ENCODE data around the gene ZSCAN4.

Gene ZSCAN4

GRCh38 chr19:57643734-57644133 is 25.0 kb upstream of the ZSCAN4 start:
- no peak overlapping the region for H3K4me3 ChIP-seq (ENCODE audit: low read depth in 1 of 5, low read length in 5 of 5)
- H3K9me3 ChIP-seq (ENCODE audit: control insufficient read depth in 5 of 5, low read length in 5 of 5) = peaks cover 27 to 64% (median 40%) of the 10 kb centered on the region in 5 donors
- H3K27me3 ChIP-seq (ENCODE audit: control insufficient read depth in 5 of 5, insufficient read depth in 4 of 5, low read length in 5 of 5) = peaks cover 0 to 3% (median 0%) of the 10 kb centered on the region in 5 donors
- H3K9ac ChIP-seq (ENCODE audit: low read length in 5 of 5) = no peak overlapping the region
- H3K36me3 ChIP-seq (ENCODE audit: control insufficient read depth in 5 of 5, insufficient read depth in 5 of 5, low read length in 5 of 5) = peaks cover 29 to 39% (median 36%) of the 10 kb centered on the region in 5 donors
- no peak overlapping the region for H3K27ac ChIP-seq (ENCODE audit: low read depth, low read length)
- H3K4me1 ChIP-seq (ENCODE audit: control insufficient read depth in 5 of 5, insufficient read depth in 5 of 5, low read length in 5 of 5) = peaks cover 0 to 9% (median 0%) of the 10 kb centered on the region in 5 donors

- H3K9me3 ChIP-seq (ENCODE audit: control insufficient read depth in 5 of 5, low read length in 5 of 5) = peaks cover 0 to 34% (median 19%) of the 10 kb centered on the region in 5 donors
- H3K4me3 ChIP-seq (ENCODE audit: low read depth in 1 of 5, low read length in 5 of 5) = no peak overlapping the region
Observed at GRCh38 chr19:57648331-57649003, 20.3 kb upstream of the ZSCAN4 start.

GRCh38 chr19:57651654-57651996 is 17.1 kb upstream of the ZSCAN4 start:
- Histone ChIP-seq H3K4me3 (ENCODE audit: low read depth in 1 of 5, low read length in 5 of 5) (no peak overlapping the region), H3K27ac (ENCODE audit: low read depth, low read length) (no peak overlapping the region)

More at GRCh38 chr19:57648331-57649003, 20.3 kb upstream of the ZSCAN4 start:
- Histone ChIP-seq H3K36me3 (ENCODE audit: control insufficient read depth in 5 of 5, insufficient read depth in 5 of 5, low read length in 5 of 5) (no peaks in the 10 kb centered on the region), H3K4me1 (ENCODE audit: control insufficient read depth in 5 of 5, insufficient read depth in 5 of 5, low read length in 5 of 5) (no peaks in the 10 kb centered on the region), H3K9ac (ENCODE audit: low read length in 5 of 5) (no peak overlapping the region), H3K27ac (ENCODE audit: low read depth, low read length) (no peak overlapping the region), H3K27me3 (ENCODE audit: control insufficient read depth in 5 of 5, insufficient read depth in 4 of 5, low read length in 5 of 5) (peaks cover 0 to 11% (median 3%) of the 10 kb centered on the region in 5 donors)

GRCh38 chr19:57653689-57654088 is 15.0 kb upstream of the ZSCAN4 start:
- Histone ChIP-seq H3K36me3 (ENCODE audit: control insufficient read depth in 5 of 5, insufficient read depth in 5 of 5, low read length in 5 of 5) (no peaks in the 10 kb centered on the region), H3K4me3 (ENCODE audit: low read depth in 1 of 5, low read length in 5 of 5) (no peak overlapping the region), H3K27me3 (ENCODE audit: control insufficient read depth in 5 of 5, insufficient read depth in 4 of 5, low read length in 5 of 5) (peaks cover 0 to 11% (median 3%) of the 10 kb centered on the region in 5 donors), H3K9ac (ENCODE audit: low read length in 5 of 5) (no peak overlapping the region), H3K27ac (ENCODE audit: low read depth, low read length) (no peak overlapping the region), H3K9me3 (ENCODE audit: control insufficient read depth in 5 of 5, low read length in 5 of 5) (peaks cover 0 to 28% (median 14%) of the 10 kb centered on the region in 5 donors), H3K4me1 (ENCODE audit: control insufficient read depth in 5 of 5, insufficient read depth in 5 of 5, low read length in 5 of 5) (no peaks in the 10 kb centered on the region)

More at GRCh38 chr19:57651654-57651996, 17.1 kb upstream of the ZSCAN4 start:
- H3K27me3 ChIP-seq (ENCODE audit: control insufficient read depth in 5 of 5, insufficient read depth in 4 of 5, low read length in 5 of 5) = peaks cover 0 to 11% (median 3%) of the 10 kb centered on the region in 5 donors
- no peaks in the 10 kb centered on the region for H3K4me1 ChIP-seq (ENCODE audit: control insufficient read depth in 5 of 5, insufficient read depth in 5 of 5, low read length in 5 of 5)
- no peaks in the 10 kb centered on the region for H3K36me3 ChIP-seq (ENCODE audit: control insufficient read depth in 5 of 5, insufficient read depth in 5 of 5, low read length in 5 of 5)
- peaks cover 0 to 41% (median 20%) of the 10 kb centered on the region in 5 donors for H3K9me3 ChIP-seq (ENCODE audit: control insufficient read depth in 5 of 5, low read length in 5 of 5)
- H3K9ac ChIP-seq (ENCODE audit: low read length in 5 of 5) = no peak overlapping the region

- peaks cover 0 to 11% (median 3%) of the 10 kb centered on the region in 5 donors for H3K27me3 ChIP-seq (ENCODE audit: control insufficient read depth in 5 of 5, insufficient read depth in 4 of 5, low read length in 5 of 5)
- H3K27ac ChIP-seq (ENCODE audit: low read depth, low read length) = no peak overlapping the region
- H3K4me1 ChIP-seq (ENCODE audit: control insufficient read depth in 5 of 5, insufficient read depth in 5 of 5, low read length in 5 of 5) = no peaks in the 10 kb centered on the region
- H3K9me3 ChIP-seq (ENCODE audit: control insufficient read depth in 5 of 5, low read length in 5 of 5) = peaks cover 0 to 27% (median 14%) of the 10 kb centered on the region in 5 donors
- no peak overlapping the region for H3K9ac ChIP-seq (ENCODE audit: low read length in 5 of 5)
- no peaks in the 10 kb centered on the region for H3K36me3 ChIP-seq (ENCODE audit: control insufficient read depth in 5 of 5, insufficient read depth in 5 of 5, low read length in 5 of 5)
- no peak overlapping the region for H3K4me3 ChIP-seq (ENCODE audit: low read depth in 1 of 5, low read length in 5 of 5)
Observed at GRCh38 chr19:57655443-57655842, 13.3 kb upstream of the ZSCAN4 start.

- Histone ChIP-seq H3K27ac (ENCODE audit: low read depth, low read length) (no peak overlapping the region), H3K27me3 (ENCODE audit: control insufficient read depth in 5 of 5, insufficient read depth in 4 of 5, low read length in 5 of 5) (peaks cover 0 to 10% (median 3%) of the 10 kb centered on the region in 5 donors)
Observed at GRCh38 chr19:57656346-57656745, 12.4 kb upstream of the ZSCAN4 start.

GRCh38 chr19:57664269-57665127 is 4.2 kb upstream of the ZSCAN4 start:
- H3K4me3 ChIP-seq (ENCODE audit: low read depth in 1 of 5, low read length in 5 of 5) = peak overlapping the region; percentile 59 to 73 (median 70)
- H3K4me1 ChIP-seq (ENCODE audit: control insufficient read depth in 5 of 5, insufficient read depth in 5 of 5, low read length in 5 of 5) = peaks cover 0 to 12% (median 11%) of the 10 kb centered on the region in 5 donors
- H3K36me3 ChIP-seq (ENCODE audit: control insufficient read depth in 5 of 5, insufficient read depth in 5 of 5, low read length in 5 of 5) = no peaks in the 10 kb centered on the region
- H3K9ac ChIP-seq (ENCODE audit: low read length in 5 of 5) = peak overlapping the region in 4 of 5 donors; percentile 33 to 67 (median 47)
- H3K9me3 ChIP-seq (ENCODE audit: control insufficient read depth in 5 of 5, low read length in 5 of 5) = peaks cover 0 to 5% (median 0%) of the 10 kb centered on the region in 5 donors
- peak overlapping the region; percentile 16 for H3K27ac ChIP-seq (ENCODE audit: low read depth, low read length)
- peaks cover 0 to 6% (median 0%) of the 10 kb centered on the region in 5 donors for H3K27me3 ChIP-seq (ENCODE audit: control insufficient read depth in 5 of 5, insufficient read depth in 4 of 5, low read length in 5 of 5)

More at GRCh38 chr19:57656346-57656745, 12.4 kb upstream of the ZSCAN4 start:
- no peak overlapping the region for H3K9ac ChIP-seq (ENCODE audit: low read length in 5 of 5)
- H3K9me3 ChIP-seq (ENCODE audit: control insufficient read depth in 5 of 5, low read length in 5 of 5) = peaks cover 0 to 26% (median 14%) of the 10 kb centered on the region in 5 donors
- H3K36me3 ChIP-seq (ENCODE audit: control insufficient read depth in 5 of 5, insufficient read depth in 5 of 5, low read length in 5 of 5) = no peaks in the 10 kb centered on the region
- no peaks in the 10 kb centered on the region for H3K4me1 ChIP-seq (ENCODE audit: control insufficient read depth in 5 of 5, insufficient read depth in 5 of 5, low read length in 5 of 5)
- H3K4me3 ChIP-seq (ENCODE audit: low read depth in 1 of 5, low read length in 5 of 5) = no peak overlapping the region

- Histone ChIP-seq H3K27ac (ENCODE audit: low read depth, low read length) (no peak overlapping the region), H3K27me3 (ENCODE audit: control insufficient read depth in 5 of 5, insufficient read depth in 4 of 5, low read length in 5 of 5) (peaks cover 0 to 6% (median 0%) of the 10 kb centered on the region in 5 donors), H3K4me1 (ENCODE audit: control insufficient read depth in 5 of 5, insufficient read depth in 5 of 5, low read length in 5 of 5) (peaks cover 0 to 12% (median 11%) of the 10 kb centered on the region in 5 donors), H3K36me3 (ENCODE audit: control insufficient read depth in 5 of 5, insufficient read depth in 5 of 5, low read length in 5 of 5) (no peaks in the 10 kb centered on the region), H3K9ac (ENCODE audit: low read length in 5 of 5) (peak overlapping the region in 1 of 5 donors; percentile 46), H3K4me3 (ENCODE audit: low read depth in 1 of 5, low read length in 5 of 5) (peak overlapping the region in 1 of 5 donors; percentile 59), H3K9me3 (ENCODE audit: control insufficient read depth in 5 of 5, low read length in 5 of 5) (peaks cover 0 to 3% (median 0%) of the 10 kb centered on the region in 5 donors)
Observed at GRCh38 chr19:57665261-57665806, 3.4 kb upstream of the ZSCAN4 start.

GRCh38 chr19:57667228-57667627 is 1.5 kb upstream of the ZSCAN4 start:
- Histone ChIP-seq H3K27me3 (ENCODE audit: control insufficient read depth in 5 of 5, insufficient read depth in 4 of 5, low read length in 5 of 5) (peaks cover 0 to 6% (median 0%) of the 10 kb centered on the region in 5 donors), H3K4me3 (ENCODE audit: low read depth in 1 of 5, low read length in 5 of 5) (no peak overlapping the region), H3K9ac (ENCODE audit: low read length in 5 of 5) (no peak overlapping the region), H3K36me3 (ENCODE audit: control insufficient read depth in 5 of 5, insufficient read depth in 5 of 5, low read length in 5 of 5) (no peaks in the 10 kb centered on the region), H3K9me3 (ENCODE audit: control insufficient read depth in 5 of 5, low read length in 5 of 5) (peaks cover 0 to 3% (median 0%) of the 10 kb centered on the region in 5 donors), H3K4me1 (ENCODE audit: control insufficient read depth in 5 of 5, insufficient read depth in 5 of 5, low read length in 5 of 5) (peaks cover 0 to 12% (median 11%) of the 10 kb centered on the region in 5 donors), H3K27ac (ENCODE audit: low read depth, low read length) (no peak overlapping the region)
